Measurements from ENCODE around the gene PTGES3. TPM values are rescaled to one million over a fixed set of nuclear protein-coding genes. Genes with fewer than 3 reads are reported as not detected.

The PTGES3 gene
- total and polyA plus RNA-seq, 2 experiments from 2014 or later = 334 to 442 TPM

- TF ChIP-seq ZNF462 (CRISPR knock-in tag; IDR thresholded peaks at IDR 0.05) (no peak), CREB1 (CRISPR knock-in tag; IDR thresholded peaks at IDR 0.05; ENCODE audit: low read depth) (no peak), ZNF114 (CRISPR knock-in tag; IDR thresholded peaks at IDR 0.05) (no peak)
These were observed 29.1 kb upstream of the PTGES3 start (continued) for GRCh38 chr12:56716933-56717880.

GRCh38 chr12:56716458-56716857 lies 28.4 kb upstream of the PTGES3 start:
- Mint-ChIP-seq H3K36me3 (ENCODE audit: low read depth) (peaks cover 86% of the 10 kb centered on the region), H3K27me3 (ENCODE audit: insufficient read depth, low read depth, poor library complexity) (peaks cover 15% of the 10 kb centered on the region), H3K4me3 (peak overlapping the region; percentile 2; the same call in 1 of the 3 replicates), H3K4me1 (peaks cover 48% of the 10 kb centered on the region), H3K27ac (peak overlapping the region; percentile 83), H3K9me3 (no peaks in the 10 kb centered on the region; the same call in 2 of the 3 replicates)
- Histone ChIP-seq H3F3A (replicated peaks; ENCODE audit: low read depth) (peaks cover 46% of the 10 kb centered on the region), H2AFZ (no peak overlapping the region), H3K4me3 (no peak overlapping the region), H3K79me2 (replicated peaks; ENCODE audit: insufficient read depth) (peaks cover 62% of the 10 kb centered on the region), H3K4me1 (ENCODE audit: insufficient read depth) (peaks cover 31% of the 10 kb centered on the region), H3K36me3 (ENCODE audit: insufficient read depth) (peaks cover 65% of the 10 kb centered on the region), H4K20me1 (replicated peaks; ENCODE audit: insufficient read depth) (peaks cover 66% of the 10 kb centered on the region), H3K27me3 (ENCODE audit: insufficient read depth) (no peaks in the 10 kb centered on the region), H3K4me2 (no peak overlapping the region), H3K27ac (ENCODE audit: low read depth) (peak overlapping the region; percentile 87), H3K9me2 (ENCODE audit: insufficient read depth) (peaks cover 5% of the 10 kb centered on the region; the same call in 1 of the 2 replicates)
- DNase-seq (ENCODE audit: low spot score) (no peak), ATAC-seq (no peak)
- TF ChIP-seq CTCF (conservative IDR thresholded peaks at IDR 0.05; ENCODE audit: low read depth in 2 of 2) = no peak
- no peak for TF ChIP-seq EZH2phosphoT487 (IDR thresholded peaks at IDR 0.05; ENCODE audit: unreplicated experiment)
- TF ChIP-seq NANOG (IDR thresholded peaks at IDR 0.05; ENCODE audit: borderline replicate concordance) = no peak
- no peak for TF ChIP-seq JUNB (IDR thresholded peaks at IDR 0.05; ENCODE audit: unreplicated experiment)
- TF ChIP-seq POLR2AphosphoS5 (IDR thresholded peaks at IDR 0.05; ENCODE audit: low read depth) = no peak
- TF ChIP-seq EZH2 (IDR thresholded peaks at IDR 0.05; ENCODE audit: low read depth, unreplicated experiment) = no peak
- no peak for TF ChIP-seq REST (IDR thresholded peaks at IDR 0.05; ENCODE audit: unreplicated experiment)
- no peak for TF ChIP-seq CREB1 (CRISPR knock-in tag; IDR thresholded peaks at IDR 0.05; ENCODE audit: low read depth)
- no peak for TF ChIP-seq ZNF331 (CRISPR knock-in tag; IDR thresholded peaks at IDR 0.05; ENCODE audit: low read depth)
- no peak for TF ChIP-seq ZNF114 (CRISPR knock-in tag; IDR thresholded peaks at IDR 0.05)

All from GM23338 (cell line).